NCI-H1694 (cell line): Measurements from ENCODE around the gene MYO1H.
"Not testable (repeated sequence)": the region's sequence is repeated elsewhere in the genome, so short reads cannot be mapped to it uniquely, and the experiment has no call there.

Experiments
- DNase-seq: peaks from one replicate; lab custom pipeline; 2025; lab: John Stamatoyannopoulos, UW

The MYO1H gene

GRCh38 chr12:109347589-109347988 lies at the start of gene MYO1H:
MYO1H (plus strand) TSS chr12:109347900; CDS start chr12:109347961, 61 bp downstream.
- no peak for DNase-seq

GRCh38 chr12:109299849-109300248 lies 47.9 kb upstream of the MYO1H start:
- DNase-seq, result no peak

GRCh38 chr12:109301643-109302168 lies 46.0 kb upstream of the MYO1H start:
- no peak for DNase-seq

GRCh38 chr12:109302358-109302757 lies 45.3 kb upstream of the MYO1H start:
- DNase-seq, result no peak

GRCh38 chr12:109302770-109303169 lies 44.9 kb upstream of the MYO1H start:
- DNase-seq, result no peak

- no peak for DNase-seq
These were observed 43.2 kb upstream of the MYO1H start for GRCh38 chr12:109304485-109304884.

- DNase-seq, result no peak
These were observed 42.2 kb upstream of the MYO1H start for GRCh38 chr12:109305547-109305946.

- no peak for DNase-seq
These were observed 40.6 kb upstream of the MYO1H start for GRCh38 chr12:109307051-109307450.

- DNase-seq, result no peak
These were observed 38.9 kb upstream of the MYO1H start, which contains the start of gene FOXN4 for GRCh38 chr12:109308534-109309380. FOXN4 (minus strand) TSS chr12:109309284; CDS start chr12:109308321, 963 bp downstream.

GRCh38 chr12:109309381-109310246 lies 38.1 kb upstream of the MYO1H start:
- no peak for DNase-seq

GRCh38 chr12:109310247-109311125 lies 37.2 kb upstream of the MYO1H start:
- DNase-seq, result no peak

- not testable (repeated sequence) for DNase-seq
These were observed 26.4 kb upstream of the MYO1H start for GRCh38 chr12:109321294-109321693.

GRCh38 chr12:109329003-109329402 lies 18.7 kb upstream of the MYO1H start:
- no peak for DNase-seq

- no peak for DNase-seq
These were observed 18.0 kb upstream of the MYO1H start for GRCh38 chr12:109329686-109330085.

GRCh38 chr12:109330282-109331230 lies 17.1 kb upstream of the MYO1H start:
- no peak for DNase-seq

GRCh38 chr12:109331301-109331952 lies 16.3 kb upstream of the MYO1H start:
- DNase-seq, result no peak

GRCh38 chr12:109334887-109335286 lies 12.8 kb upstream of the MYO1H start:
- no peak for DNase-seq

GRCh38 chr12:109336593-109336992 lies 11.1 kb upstream of the MYO1H start:
- DNase-seq, result no peak

- DNase-seq, result no peak
These were observed 4.0 kb upstream of the MYO1H start for GRCh38 chr12:109343677-109344076.

GRCh38 chr12:109345428-109345827 lies 2.3 kb upstream of the MYO1H start:
- DNase-seq, result no peak
